ENCODE results near the gene PTPRD. TPM values are rescaled to one million over a fixed set of nuclear protein-coding genes. Genes with fewer than 3 reads are reported as not detected.

Gene PTPRD
- total RNA-seq, 1 experiment from 2014 or later = 32.5 TPM

DNA sequence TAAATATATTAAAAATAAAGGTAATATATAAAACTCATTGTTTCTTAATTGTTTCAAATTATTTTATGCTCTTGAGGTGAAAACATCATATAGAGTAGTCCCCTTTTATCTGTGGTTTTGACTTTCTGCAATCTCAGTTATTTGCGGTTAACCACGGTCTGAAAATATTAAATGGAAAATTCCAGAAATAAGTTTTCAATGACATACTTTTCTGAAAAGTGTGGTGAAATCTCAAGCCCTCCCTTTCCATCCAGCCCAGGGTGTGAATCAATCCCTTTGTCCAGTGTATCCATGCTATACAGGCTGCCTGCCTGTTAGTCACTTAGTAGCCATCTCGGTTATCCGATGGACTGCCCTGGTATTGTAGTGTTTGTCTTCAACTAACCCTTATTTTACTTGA lies 2266.5 kb downstream of the PTPRD start:
- no peak overlapping the region for H3K18ac ChIP-seq (ENCODE audit: insufficient read length, low read depth, low read length)
- no peak overlapping the region for H3K23ac ChIP-seq (ENCODE audit: insufficient read length, low read depth, low read length)
- Mint-ChIP-seq H3K27me3 (ENCODE audit: low read depth) (no peaks in the 10 kb centered on the region), H3K36me3 (ENCODE audit: insufficient read depth in 1 of 3, low read depth in 3 of 3) (no peaks in the 10 kb centered on the region), H3K27ac (no peak overlapping the region), H3K4me1 (no peaks in the 10 kb centered on the region), H3K4me3 (no peak overlapping the region), H3K9me3 (no peaks in the 10 kb centered on the region)
- no peak overlapping the region for H2BK12ac ChIP-seq (ENCODE audit: insufficient read length, low read depth, low read length)
- H2AK5ac ChIP-seq (ENCODE audit: insufficient read length, low read length) = no peak overlapping the region
- no peaks in the 10 kb centered on the region for H3K79me1 ChIP-seq (ENCODE audit: insufficient read depth, low read depth, low read length, poor library complexity, severe bottlenecking)
- no peak overlapping the region for H4K8ac ChIP-seq (replicated peaks; ENCODE audit: insufficient read length, low read depth, low read length)
- no peak overlapping the region for H2BK20ac ChIP-seq (ENCODE audit: low read depth, low read length, poor library complexity, severe bottlenecking)
- WGBS (ENCODE audit: extremely low coverage, insufficient read length, low lambda C conversion rate) = no CpG with 5 or more reads among the region's 4 CpGs
- no peak overlapping the region for H4K91ac ChIP-seq (ENCODE audit: insufficient read length, low read depth, low read length)
- H3K4ac ChIP-seq (ENCODE audit: low read depth, low read length) = no peak overlapping the region
- H3K4me2 ChIP-seq (ENCODE audit: insufficient read depth, insufficient read length, low read length) = no peak overlapping the region
- no peak overlapping the region for H3K9ac ChIP-seq (ENCODE audit: extremely low read depth, insufficient read length, low read length)
- no peak overlapping the region for H2BK5ac ChIP-seq (ENCODE audit: insufficient read length, low read length)
- no peaks in the 10 kb centered on the region for H4K20me1 ChIP-seq (ENCODE audit: control insufficient read depth, insufficient read depth, insufficient read length)
- no peaks in the 10 kb centered on the region for H3K4me1 ChIP-seq (ENCODE audit: insufficient read depth, low read length)
- no peak overlapping the region for H3K56ac ChIP-seq (ENCODE audit: insufficient read length, low read depth, low read length)
- no peak overlapping the region for H2BK120ac ChIP-seq (ENCODE audit: low read depth, low read length, poor library complexity, severe bottlenecking)
- no peak overlapping the region for H2BK15ac ChIP-seq (ENCODE audit: low read depth, low read length)
- H3K23me2 ChIP-seq (ENCODE audit: insufficient read length, low read depth, low read length, poor library complexity, severe bottlenecking) = no peaks in the 10 kb centered on the region
- H3T11ph ChIP-seq (ENCODE audit: low read length) = no peak overlapping the region
- no peak overlapping the region for H2AFZ ChIP-seq (ENCODE audit: low read length)
- no peaks in the 10 kb centered on the region for H3K27me3 ChIP-seq (ENCODE audit: insufficient read depth, low read length)
- no peak overlapping the region for H3K14ac ChIP-seq (ENCODE audit: insufficient read depth, low read length)
- TF ChIP-seq, protein P1, sequence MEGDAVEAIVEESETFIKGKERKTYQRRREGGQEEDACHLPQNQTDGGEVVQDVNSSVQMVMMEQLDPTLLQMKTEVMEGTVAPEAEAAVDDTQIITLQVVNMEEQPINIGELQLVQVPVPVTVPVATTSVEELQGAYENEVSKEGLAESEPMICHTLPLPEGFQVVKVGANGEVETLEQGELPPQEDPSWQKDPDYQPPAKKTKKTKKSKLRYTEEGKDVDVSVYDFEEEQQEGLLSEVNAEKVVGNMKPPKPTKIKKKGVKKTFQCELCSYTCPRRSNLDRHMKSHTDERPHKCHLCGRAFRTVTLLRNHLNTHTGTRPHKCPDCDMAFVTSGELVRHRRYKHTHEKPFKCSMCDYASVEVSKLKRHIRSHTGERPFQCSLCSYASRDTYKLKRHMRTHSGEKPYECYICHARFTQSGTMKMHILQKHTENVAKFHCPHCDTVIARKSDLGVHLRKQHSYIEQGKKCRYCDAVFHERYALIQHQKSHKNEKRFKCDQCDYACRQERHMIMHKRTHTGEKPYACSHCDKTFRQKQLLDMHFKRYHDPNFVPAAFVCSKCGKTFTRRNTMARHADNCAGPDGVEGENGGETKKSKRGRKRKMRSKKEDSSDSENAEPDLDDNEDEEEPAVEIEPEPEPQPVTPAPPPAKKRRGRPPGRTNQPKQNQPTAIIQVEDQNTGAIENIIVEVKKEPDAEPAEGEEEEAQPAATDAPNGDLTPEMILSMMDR (conservative IDR thresholded peaks at IDR 0.05) = no peak
- H4K5ac ChIP-seq (ENCODE audit: insufficient read length, low read depth, low read length) = no peak overlapping the region
- no peaks in the 10 kb centered on the region for H3K79me2 ChIP-seq (ENCODE audit: insufficient read depth, low read length)
- no peak overlapping the region for H3K27ac ChIP-seq (ENCODE audit: insufficient read length, low read depth, low read length)
- no peak for DNase-seq
- H3K9me3 ChIP-seq (ENCODE audit: control insufficient read depth, low read depth, low read length) = no peaks in the 10 kb centered on the region

Data from H9 (cell line).